Activated CD4-positive, CD25-positive, alpha-beta regulatory T cell (primary cell): Measurements from ENCODE around the gene MRPL37.
"Not testable (repeated sequence)": the region's sequence is repeated elsewhere in the genome, so short reads cannot be mapped to it uniquely, and the experiment has no call there.

Experiments
- DNase-seq, 4 experiments: peaks; one replicate each; lab custom pipeline; 2025; lab: John Stamatoyannopoulos, UW

Gene MRPL37

DNA sequence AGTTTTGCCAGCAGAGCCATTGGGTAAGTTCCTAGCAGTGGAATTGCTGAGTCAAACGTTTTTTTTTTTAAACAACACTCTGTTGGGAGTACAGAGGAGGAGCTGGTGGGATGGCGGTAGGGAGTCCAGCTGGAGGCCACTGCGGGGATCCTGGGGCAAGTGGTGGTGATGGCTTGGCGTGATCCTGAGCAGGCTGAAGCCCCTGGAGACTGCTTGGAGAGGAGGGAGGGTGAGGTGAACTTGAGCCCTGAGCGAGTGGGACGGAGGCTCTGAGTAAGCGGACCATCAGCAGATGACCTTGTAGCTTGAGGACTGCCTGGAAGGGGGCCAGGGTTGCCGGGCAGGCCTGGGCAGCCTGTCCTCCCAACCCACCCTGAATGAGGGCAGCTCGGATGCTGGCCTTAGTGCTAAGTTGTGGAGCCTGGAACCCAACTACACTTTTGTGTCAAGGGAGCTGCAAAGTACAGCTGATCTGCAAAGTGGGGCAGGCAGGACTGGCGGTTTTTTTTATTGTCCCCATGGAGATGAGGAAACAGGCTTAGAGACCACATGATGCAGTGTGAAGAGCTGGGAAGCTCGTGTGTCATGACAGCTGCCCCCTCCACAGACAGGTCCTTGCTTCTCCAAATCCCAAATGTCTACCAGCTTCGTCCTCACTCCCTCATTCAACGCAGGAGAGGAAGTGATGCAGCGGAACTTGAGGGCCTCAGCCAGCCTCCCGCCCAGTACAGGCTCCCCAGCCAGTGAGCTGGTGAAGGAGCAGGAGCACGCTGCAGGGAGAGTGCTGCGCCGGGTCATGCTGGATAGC lies 20.2 kb downstream of the MRPL37 start:
- DNase-seq: no peak

DNA sequence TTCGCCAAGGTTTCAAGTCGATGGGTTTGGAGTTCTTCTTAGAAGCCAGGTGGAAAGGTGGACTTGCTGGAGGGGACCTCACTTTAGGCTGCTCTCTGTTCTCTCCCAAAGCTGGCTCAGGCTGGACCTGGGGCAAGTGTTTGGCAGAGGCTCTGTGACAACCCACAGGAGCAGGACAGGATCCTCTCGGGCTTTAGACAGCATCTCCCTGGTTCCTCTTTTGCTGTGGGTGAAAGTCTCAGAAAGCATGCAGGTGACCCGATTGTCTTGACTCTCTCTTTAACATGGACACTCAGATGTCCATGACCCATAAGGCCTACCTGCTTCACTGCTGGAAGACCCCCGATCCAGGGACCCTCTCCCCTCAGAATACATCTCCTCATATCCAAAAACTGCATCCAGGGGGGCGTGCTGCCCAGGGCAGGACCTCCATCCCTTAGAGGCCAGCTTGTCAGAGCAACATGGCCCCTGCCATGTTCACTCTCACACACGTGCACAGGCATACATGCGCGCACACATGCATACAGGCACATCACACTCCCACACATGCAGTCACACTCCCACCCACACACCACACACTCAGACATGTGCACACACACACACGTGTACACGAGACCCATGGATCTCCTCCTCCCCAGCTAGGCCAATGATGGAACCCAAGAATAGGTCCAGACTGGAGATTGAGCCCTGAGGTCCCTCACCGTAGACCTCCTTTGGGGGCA lies 21.3 kb downstream of the MRPL37 start:
- DNase-seq: no peak

DNA sequence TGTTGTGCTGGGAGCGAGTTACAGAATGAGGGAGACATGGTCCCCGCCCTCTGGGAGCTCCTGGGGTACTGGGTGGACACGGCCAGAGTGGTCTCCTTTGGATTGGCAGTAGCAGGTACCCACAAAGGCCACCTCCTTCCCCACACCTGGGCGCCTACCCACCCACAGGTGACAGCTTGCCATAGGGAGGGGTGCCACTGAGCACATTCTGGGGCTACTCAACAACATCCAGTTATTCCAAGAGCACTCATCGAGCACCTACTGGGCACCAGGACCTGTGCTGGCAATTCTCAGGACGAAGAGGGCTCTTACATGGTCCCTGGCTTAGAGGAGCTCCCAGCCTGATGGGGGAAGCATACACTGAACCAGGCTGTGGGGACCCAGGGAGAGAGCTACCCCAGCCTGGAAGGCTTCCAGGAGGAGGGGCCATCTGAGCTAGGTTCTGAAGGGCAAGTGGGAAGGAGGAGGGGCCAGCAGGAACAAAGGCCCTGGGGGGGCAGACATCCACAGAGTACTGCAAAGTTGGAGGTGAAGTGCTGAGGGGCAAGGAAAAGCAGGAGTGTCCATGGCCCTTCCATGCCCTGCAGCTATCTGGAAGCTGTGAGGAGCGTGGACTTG lies 22.0 kb downstream of the MRPL37 start:
- no peak for DNase-seq

- no peak for DNase-seq
These were observed 22.7 kb downstream of the MRPL37 start for GRCh38 chr1:54222711-54223110.

GRCh38 chr1:54223441-54224202 lies 23.7 kb downstream of the MRPL37 start:
- DNase-seq: no peak

DNA sequence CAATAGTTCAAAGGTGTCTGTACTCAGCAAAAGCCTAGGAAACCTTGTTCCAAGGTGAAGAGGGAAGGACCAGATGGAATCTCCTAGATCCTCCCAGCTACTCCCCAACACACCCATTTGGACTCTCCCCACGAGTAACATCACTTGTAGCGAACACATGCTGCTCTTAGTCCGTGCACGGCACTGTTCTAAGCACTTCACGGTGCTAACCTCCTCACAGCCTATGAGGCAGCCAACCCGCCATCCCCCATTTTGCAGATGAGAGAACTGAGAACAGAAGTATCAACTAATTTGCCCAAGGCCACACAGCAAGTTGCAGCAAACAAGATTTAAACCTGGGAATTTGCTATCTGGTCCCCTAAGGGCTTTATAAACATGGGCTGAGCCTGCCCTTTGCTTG lies 24.3 kb downstream of the MRPL37 start:
- no peak for DNase-seq

DNA sequence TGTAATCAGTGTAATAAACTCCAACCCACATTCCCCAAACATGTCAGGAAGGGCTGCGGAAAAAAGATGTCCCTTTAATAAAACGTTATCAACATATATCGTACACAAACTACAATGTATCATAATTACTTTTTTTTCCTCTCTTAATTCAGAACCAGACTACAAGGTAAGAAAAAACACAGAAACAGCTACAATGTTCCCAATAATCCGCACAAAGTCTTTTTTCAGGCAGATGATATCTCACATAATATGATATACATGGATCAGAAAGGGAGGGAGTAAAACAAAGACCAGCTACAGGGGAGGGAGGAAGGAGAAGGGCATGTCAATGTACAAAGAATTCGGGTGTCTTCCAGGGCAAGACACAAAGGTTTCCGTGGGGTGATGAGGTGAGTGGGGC lies 25.4 kb downstream of the MRPL37 start:
- no peak for DNase-seq

DNA sequence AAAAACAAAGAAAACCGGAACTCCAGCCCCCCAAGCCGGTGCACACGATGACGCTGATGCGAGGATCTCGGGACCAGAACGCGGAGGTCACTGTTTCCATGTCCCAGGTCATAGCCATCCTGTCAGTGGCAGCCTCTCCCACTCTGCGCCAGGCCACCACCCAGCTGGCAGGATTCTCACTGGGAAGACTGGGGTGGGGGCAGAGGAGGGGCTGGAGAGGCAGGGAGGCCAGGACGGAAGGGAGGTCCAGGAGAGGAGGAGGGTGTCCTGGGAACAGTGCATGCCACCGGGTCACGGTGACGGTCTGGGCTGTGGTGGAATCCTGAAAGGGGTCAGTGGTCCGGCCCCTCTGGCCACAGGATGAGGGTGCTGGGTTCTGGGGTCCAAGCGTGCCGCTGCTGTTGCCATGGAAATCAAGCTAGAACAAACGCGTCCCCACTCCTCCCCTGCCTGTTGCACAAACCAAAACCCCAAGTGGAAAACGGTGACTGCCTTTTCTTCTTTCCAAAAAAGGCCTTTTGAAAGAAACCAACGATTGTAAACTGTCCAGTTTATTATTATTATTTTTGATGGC lies 26.1 kb downstream of the MRPL37 start:
- DNase-seq: no peak

- DNase-seq: no peak
These were observed 27.2 kb downstream of the MRPL37 start for GRCh38 chr1:54227091-54227602.

DNA sequence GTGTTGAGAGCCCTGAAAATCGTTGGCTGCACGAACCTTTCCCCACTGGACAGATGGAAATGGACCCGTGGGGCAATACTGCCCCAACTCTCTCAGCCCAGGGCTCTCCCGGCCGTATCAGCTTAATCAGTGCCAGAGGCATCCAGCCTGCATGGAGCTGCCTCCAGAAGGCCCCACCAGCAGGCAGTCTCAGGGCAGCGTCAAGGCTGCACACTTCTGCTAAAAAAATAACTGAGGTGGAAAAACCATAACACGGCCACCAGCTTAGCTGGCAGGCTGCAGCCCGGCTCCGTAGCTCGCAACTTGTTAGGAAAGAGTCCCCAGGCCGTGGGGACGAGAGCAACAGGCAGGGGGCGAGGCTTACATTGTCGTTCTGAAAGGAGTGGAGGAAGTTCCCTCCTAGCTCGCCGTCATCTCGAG lies 27.9 kb downstream of the MRPL37 start:
- DNase-seq: no peak

DNA sequence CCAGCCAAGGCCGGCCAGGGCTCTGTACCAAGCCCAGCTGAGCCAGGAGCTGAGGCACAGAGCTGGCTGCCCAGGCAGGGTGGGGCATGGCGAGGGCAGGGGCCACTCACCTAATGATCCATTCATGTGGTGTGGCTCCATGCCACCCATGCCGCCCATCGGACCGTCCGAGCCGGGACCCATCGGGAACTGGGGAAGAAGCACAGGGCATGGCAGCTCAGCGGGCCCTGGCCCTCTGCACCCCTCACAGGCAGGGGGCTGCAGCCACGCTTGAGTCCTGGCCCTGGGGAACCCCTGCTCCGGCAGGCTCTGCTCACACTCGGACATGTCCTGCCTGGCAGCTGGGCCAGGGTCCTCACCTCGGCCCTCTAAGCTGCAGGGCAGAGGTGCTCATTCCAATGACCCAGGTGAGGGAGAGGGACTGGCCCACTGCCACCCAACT lies 28.7 kb downstream of the MRPL37 start:
- no peak for DNase-seq

- DNase-seq: no peak
These were observed 29.4 kb downstream of the MRPL37 start for GRCh38 chr1:54229281-54229891.

- DNase-seq: no peak
These were observed 30.8 kb downstream of the MRPL37 start for GRCh38 chr1:54230507-54231339.

DNA sequence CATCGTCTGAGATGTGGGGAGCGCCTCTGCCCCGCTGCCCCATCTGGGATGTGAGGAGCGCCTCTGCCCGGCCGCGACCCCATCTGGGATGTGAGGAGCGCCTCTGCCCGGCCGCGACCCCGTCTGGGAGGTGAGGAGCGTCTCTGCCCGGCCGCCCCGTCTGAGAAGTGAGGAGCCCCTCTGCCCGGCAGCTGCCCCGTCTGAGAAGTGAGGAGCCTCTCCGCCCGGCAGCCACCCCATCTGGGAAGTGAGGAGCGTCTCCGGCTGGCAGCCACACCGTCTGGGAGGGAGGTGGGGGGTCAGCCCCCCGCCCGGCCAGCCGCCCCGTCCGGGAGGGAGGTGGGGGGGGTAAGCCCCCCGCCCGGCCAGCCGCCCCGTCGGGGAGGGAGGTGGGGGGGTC lies 33.2 kb downstream of the MRPL37 start:
- DNase-seq: not testable (repeated sequence)

- no peak for DNase-seq
These were observed 34.3 kb downstream of the MRPL37 start for GRCh38 chr1:54234284-54234683.

- DNase-seq: no peak
These were observed 37.6 kb downstream of the MRPL37 start for GRCh38 chr1:54237586-54237985.

DNA sequence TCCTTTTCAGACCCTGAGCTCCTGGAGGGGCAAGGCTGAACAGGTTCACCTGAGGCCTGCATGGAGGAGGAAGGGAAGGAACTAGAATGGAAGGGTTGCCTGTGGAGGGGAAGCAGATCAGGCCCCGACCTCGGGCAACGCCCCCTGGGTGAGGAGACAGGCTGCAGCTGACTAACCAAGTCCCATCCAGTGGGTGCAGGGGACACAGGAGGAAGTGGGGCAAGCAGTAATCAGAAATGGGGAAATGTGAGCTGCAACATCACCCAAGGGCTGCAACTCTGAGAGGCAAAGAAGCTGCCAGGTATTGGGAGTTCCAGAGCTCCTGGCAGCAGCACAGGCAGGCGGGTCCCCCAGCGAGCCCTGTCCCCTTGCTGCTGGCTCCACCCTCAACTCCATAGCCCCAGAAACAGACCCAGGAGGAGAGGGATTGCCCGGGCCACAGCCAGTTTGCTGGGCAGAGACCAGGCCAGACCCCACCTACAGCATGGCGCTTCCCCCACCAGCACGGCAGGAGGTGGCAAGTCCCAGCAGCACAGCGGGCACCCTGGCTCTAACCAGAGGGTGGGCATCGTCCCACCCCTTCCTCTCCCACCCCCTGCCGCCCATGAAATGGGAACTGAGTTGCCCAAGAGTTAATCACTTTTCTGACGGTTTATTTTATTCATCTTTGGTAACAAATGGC lies 38.5 kb downstream of the MRPL37 start:
- DNase-seq: no peak

DNA sequence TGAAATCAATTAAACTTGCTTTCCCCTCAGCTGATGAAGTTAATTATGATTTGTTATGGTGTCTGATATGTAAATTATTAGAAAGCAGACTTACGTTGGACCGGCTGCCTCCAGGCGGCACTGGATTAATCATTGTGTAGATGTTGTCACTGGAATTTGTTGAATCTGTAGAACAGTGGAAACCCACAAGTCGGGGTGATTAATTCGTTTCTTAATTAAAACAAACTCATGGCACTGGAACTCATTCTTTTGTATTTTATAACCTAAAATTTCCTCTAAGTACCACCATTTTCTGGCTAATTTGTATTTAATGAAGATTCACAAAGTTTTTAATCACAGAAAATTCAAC lies 39.0 kb downstream of the MRPL37 start:
- no peak for DNase-seq

GRCh38 chr1:54239631-54240031 lies 39.7 kb downstream of the MRPL37 start:
- DNase-seq: no peak
